Peyer's patch (tissue), 4 donors: ENCODE results near the gene SIK2. TPM values are rescaled to one million over a fixed set of nuclear protein-coding genes. Genes with fewer than 3 reads are reported as not detected.

Experiments used
- DNase-seq, 3 donors: peaks; one replicate each; pipeline ENCODE4 v3.0.0-alpha.2; 2017 to 2019
- H3K27ac ChIP-seq, 4 donors: fragments of 200-600 bp; sonication (generic); one replicate each; pipeline ENCODE4 v1.5.1; 2016 to 2019
- H3K27me3 ChIP-seq, 2 donors: fragments of 200-600 bp; sonication (generic); one replicate each; pipeline ENCODE4 v1.5.1; 2019
- H3K36me3 ChIP-seq, 3 donors: fragments of 200-600 bp; sonication (generic); one replicate each; pipeline ENCODE4 v1.5.1; 2016 to 2019
- H3K4me1 ChIP-seq, 4 donors: fragments of 200-600 bp; sonication (generic); one replicate each; pipeline ENCODE4 v1.5.1; 2016 to 2019
- H3K4me3 ChIP-seq, 4 donors: fragments of 200-600 bp; sonication (generic); 1 replicate in 3 of 4; 2 replicates in 1 of 4; pipeline ENCODE4 v1.5.1; 2016 to 2019; ENCODE audit warnings: mild to moderate bottlenecking in 1 of 4
- H3K9me3 ChIP-seq, 4 donors: fragments of 200-600 bp; sonication (generic); one replicate each; pipeline ENCODE4 v1.5.1; 2016 to 2019; ENCODE audit warnings: mild to moderate bottlenecking in 1 of 4
- POLR2A ChIP-seq, 2 donors: fragments of 450-650 bp; IDR thresholded peaks; one replicate each; pipeline ENCODE4 v1.5.1; 2017; ENCODE audit warnings: antibody characterized with exemption in 2 of 2, mild to moderate bottlenecking in 2 of 2, moderate library complexity in 2 of 2
- total RNA-seq, 4 donors: library from RNA; depleted of rRNA; stranded (reverse); fragments of >200 nt; gene quantifications; one replicate each; pipeline ENCODE4 v1.1.0, GENCODE V29; 2016
- TF ChIP-seq, protein P1 (sequence below), 6 experiments: fragments of 450-650 bp in 4 of 6; fragments of 200-600 bp in 2 of 6; sonication (generic) in 1 of 6; IDR thresholded peaks; one replicate each; pipeline ENCODE4 v1.5.1; 2017 to 2019; ENCODE audit warnings: antibody characterized with exemption in 6 of 6, mild to moderate bottlenecking in 3 of 6, moderate library complexity in 1 of 6

Gene SIK2
- total RNA-seq, 4 donors from 2014 or later, result 12.4 to 16.3 (median 14.4) TPM

DNA sequence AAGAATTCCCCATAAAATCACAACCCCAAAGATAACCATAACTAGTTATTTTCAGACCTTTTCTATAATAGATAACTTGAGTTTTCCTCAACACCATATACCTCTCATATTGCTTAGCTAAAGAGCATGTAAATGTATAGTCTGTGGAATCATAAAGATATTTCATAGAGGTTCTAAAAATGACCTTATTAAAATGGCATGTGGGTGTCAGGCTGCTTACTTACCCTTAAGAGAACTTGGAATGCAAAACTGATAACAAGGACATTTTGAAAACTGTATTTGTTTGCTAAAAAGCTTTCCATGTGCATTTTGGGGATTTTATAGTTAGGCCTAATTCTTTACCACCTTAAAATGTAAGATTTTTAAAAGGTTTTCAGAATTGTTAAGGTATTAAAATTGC is 4.7 kb downstream of the SIK2 start:
- DNase-seq, result no peak
- Histone ChIP-seq H3K36me3 (no peaks in the 10 kb centered on the region), H3K4me3 (no peak overlapping the region), H3K4me1 (peaks cover 0 to 12% (median 3%) of the 10 kb centered on the region in 4 donors), H3K9me3 (no peaks in the 10 kb centered on the region), H3K27me3 (no peaks in the 10 kb centered on the region), H3K27ac (no peak overlapping the region)
- no peak for TF ChIP-seq POLR2A (IDR thresholded peaks at IDR 0.05)
- TF ChIP-seq, protein P1, sequence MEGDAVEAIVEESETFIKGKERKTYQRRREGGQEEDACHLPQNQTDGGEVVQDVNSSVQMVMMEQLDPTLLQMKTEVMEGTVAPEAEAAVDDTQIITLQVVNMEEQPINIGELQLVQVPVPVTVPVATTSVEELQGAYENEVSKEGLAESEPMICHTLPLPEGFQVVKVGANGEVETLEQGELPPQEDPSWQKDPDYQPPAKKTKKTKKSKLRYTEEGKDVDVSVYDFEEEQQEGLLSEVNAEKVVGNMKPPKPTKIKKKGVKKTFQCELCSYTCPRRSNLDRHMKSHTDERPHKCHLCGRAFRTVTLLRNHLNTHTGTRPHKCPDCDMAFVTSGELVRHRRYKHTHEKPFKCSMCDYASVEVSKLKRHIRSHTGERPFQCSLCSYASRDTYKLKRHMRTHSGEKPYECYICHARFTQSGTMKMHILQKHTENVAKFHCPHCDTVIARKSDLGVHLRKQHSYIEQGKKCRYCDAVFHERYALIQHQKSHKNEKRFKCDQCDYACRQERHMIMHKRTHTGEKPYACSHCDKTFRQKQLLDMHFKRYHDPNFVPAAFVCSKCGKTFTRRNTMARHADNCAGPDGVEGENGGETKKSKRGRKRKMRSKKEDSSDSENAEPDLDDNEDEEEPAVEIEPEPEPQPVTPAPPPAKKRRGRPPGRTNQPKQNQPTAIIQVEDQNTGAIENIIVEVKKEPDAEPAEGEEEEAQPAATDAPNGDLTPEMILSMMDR (IDR thresholded peaks at IDR 0.05), result no peak

DNA sequence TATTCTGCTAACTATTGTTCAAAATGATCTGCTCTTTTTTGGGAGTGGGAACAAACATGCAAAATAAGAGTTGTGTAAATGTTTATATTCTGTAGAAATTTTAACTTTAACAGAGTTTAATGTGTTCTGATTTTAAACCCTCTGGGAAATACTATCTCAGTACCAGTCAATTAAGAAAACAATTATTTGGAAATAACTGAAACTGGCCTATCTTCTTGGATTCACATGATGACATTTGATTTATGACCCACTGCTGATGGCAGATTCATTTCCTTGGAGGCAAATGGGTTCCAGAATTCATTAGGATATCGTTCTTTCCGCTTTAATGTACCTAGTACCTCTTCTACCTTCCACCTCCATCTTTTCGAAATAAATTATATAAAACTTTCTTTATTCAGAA is 5.5 kb downstream of the SIK2 start:
- H3K4me1 ChIP-seq, result peaks cover 0 to 17% (median 3%) of the 10 kb centered on the region in 4 donors
- DNase-seq, result no peak
- H3K36me3 ChIP-seq, result no peaks in the 10 kb centered on the region
- H3K9me3 ChIP-seq, result no peaks in the 10 kb centered on the region
- H3K4me3 ChIP-seq, result no peak overlapping the region
- H3K27ac ChIP-seq, result no peak overlapping the region
- TF ChIP-seq, protein P1 (IDR thresholded peaks at IDR 0.05), result no peak
- TF ChIP-seq POLR2A (IDR thresholded peaks at IDR 0.05), result no peak
- no peaks in the 10 kb centered on the region for H3K27me3 ChIP-seq

DNA sequence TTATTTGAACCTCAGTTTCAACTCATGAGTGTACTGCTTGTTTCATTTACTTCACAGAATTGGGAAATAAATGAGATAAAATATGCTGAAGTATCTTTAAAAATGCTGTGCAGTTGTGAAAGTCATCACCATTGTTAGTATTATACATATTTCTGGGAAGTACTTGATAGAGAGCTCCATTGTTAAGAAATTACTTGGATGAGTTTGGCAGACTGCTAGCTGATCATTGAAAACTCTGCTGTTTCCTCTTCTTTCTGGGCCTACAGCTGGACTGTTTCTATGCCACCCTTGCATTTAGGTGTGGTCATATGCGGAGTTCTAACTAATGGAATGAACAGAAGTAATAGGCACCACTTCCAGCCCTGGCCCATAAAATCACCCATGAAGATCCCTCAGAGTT is 10.0 kb downstream of the SIK2 start:
- Histone ChIP-seq H3K4me1 (peaks cover 0 to 7% (median 0%) of the 10 kb centered on the region in 4 donors), H3K27ac (peak overlapping the region in 1 of 4 donors; percentile 8), H3K36me3 (peaks cover 0 to 8% (median 0%) of the 10 kb centered on the region in 3 donors), H3K27me3 (no peaks in the 10 kb centered on the region), H3K9me3 (no peaks in the 10 kb centered on the region), H3K4me3 (no peak overlapping the region)
- TF ChIP-seq POLR2A (IDR thresholded peaks at IDR 0.05), result no peak
- TF ChIP-seq, protein P1 (IDR thresholded peaks at IDR 0.05), result no peak
- no peak for DNase-seq

DNA sequence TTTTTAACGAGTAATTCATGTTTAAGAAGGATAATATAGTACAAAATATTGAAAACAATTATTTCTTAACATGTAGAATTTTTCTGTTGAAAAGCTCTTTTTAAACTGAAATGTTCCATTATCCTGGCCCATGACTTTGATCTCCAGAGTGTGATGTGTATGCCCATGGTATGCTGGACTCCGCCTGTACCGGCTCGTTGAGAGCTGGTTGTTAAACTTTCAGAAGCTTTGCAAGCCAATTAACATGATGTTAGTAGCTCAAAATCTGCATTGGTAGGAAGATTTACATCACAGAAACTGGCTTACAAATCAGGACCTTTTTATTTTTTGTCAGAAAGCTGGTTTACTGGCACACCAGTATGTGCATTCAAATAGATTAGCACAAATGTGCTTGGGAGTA is 15.0 kb downstream of the SIK2 start:
- Histone ChIP-seq H3K36me3 (peaks cover 0 to 22% (median 0%) of the 10 kb centered on the region in 3 donors), H3K27ac (no peak overlapping the region), H3K4me1 (peaks cover 0 to 2% (median 0%) of the 10 kb centered on the region in 4 donors), H3K4me3 (no peak overlapping the region), H3K27me3 (no peaks in the 10 kb centered on the region), H3K9me3 (no peaks in the 10 kb centered on the region)
- no peak for TF ChIP-seq POLR2A (IDR thresholded peaks at IDR 0.05)
- TF ChIP-seq, protein P1 (IDR thresholded peaks at IDR 0.05), result no peak
- no peak for DNase-seq

DNA sequence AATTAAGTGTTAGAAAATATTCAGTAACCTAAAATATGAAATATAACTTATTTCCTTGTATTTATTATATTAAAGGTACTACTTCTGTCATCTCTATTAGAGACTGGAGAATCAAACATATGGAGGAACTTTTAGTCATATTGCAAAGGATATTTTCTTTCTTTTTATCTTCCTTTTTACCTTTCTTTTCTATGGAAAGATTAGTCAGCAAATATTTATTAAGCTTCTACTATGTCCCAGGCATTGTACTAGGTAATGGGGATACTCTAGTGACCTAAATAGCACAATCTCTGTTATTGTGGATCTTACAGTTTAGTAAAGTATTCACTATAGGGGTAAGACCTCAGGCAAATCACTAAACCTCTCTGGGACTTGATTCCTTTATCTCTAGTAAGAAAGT is 18.3 kb downstream of the SIK2 start:
- Histone ChIP-seq H3K4me1 (no peaks in the 10 kb centered on the region), H3K27ac (no peak overlapping the region), H3K36me3 (peaks cover 0 to 22% (median 0%) of the 10 kb centered on the region in 3 donors), H3K4me3 (no peak overlapping the region), H3K27me3 (no peaks in the 10 kb centered on the region), H3K9me3 (no peaks in the 10 kb centered on the region)
- no peak for DNase-seq
- TF ChIP-seq, protein P1 (IDR thresholded peaks at IDR 0.05), result no peak
- TF ChIP-seq POLR2A (IDR thresholded peaks at IDR 0.05), result no peak
